HepG2 (cell line): ENCODE measurements around the gene UBFD1. TPM values are rescaled to one million over a fixed set of nuclear protein-coding genes. Genes with fewer than 3 reads are reported as not detected.

Source experiments
- DZIP1 ChIP-seq: sonication (generic); formaldehyde crosslinking; IDR thresholded peaks from 2 replicates; pipeline ENCODE4 v1.5.0; 2020; ENCODE audit warnings: mild to moderate bottlenecking, missing genetic modification reagents
- FOXA1 ChIP-seq, 2 experiments: fragments of 450-650 bp in 1 of 2; sonication (generic) in 1 of 2; formaldehyde crosslinking in 1 of 2; IDR thresholded peaks; 2 replicates each; pipeline versions ENCODE4 v1.4.0 to v1.6.1; 2016 to 2020; ENCODE audit warnings: missing genetic modification reagents in 1 of 2
- FOXM1 ChIP-seq: sonication (generic); formaldehyde crosslinking; IDR thresholded peaks from 2 replicates; pipeline ENCODE4 v1.5.0; 2020; ENCODE audit warnings: missing genetic modification reagents
- GLI4 ChIP-seq: sonication (generic); formaldehyde crosslinking; IDR thresholded peaks from 2 replicates; pipeline ENCODE4 v1.5.1; 2020; ENCODE audit warnings: missing genetic modification reagents, mild to moderate bottlenecking, moderate library complexity, borderline replicate concordance
- HNRNPUL1 ChIP-seq: fragments of 200-400 bp; formaldehyde crosslinking; IDR thresholded peaks from 2 replicates; pipeline ENCODE4 v1.6.1; 2017; ENCODE audit warnings: low read depth, mild to moderate bottlenecking, low read length, moderate library complexity
- MYPOP ChIP-seq: sonication (generic); formaldehyde crosslinking; IDR thresholded peaks from 2 replicates; pipeline ENCODE4 v1.8.1; 2023; ENCODE audit warnings: mild to moderate bottlenecking, moderate library complexity, missing genetic modification reagents
- NR2F2 ChIP-seq: IDR thresholded peaks from 2 replicates; pipeline ENCODE4 v1.6.1; 2012; ENCODE audit warnings: low read depth, inconsistent platforms, borderline replicate concordance
- PCBP2 ChIP-seq: fragments of 200-400 bp; formaldehyde crosslinking; optimal IDR thresholded peaks from 2 replicates; pipeline ENCODE3; 2018; ENCODE audit warnings: low read length, low read depth; ENCODE audit not compliant: poor library complexity, severe bottlenecking
- PHF21A ChIP-seq: sonication (generic); formaldehyde crosslinking; IDR thresholded peaks from 2 replicates; pipeline ENCODE4 v1.5.0; 2020; ENCODE audit warnings: mild to moderate bottlenecking, missing genetic modification reagents
- SP140L ChIP-seq: sonication (generic); formaldehyde crosslinking; IDR thresholded peaks from 2 replicates; pipeline ENCODE4 v1.4.0; 2020; ENCODE audit warnings: missing genetic modification reagents, borderline replicate concordance
- ZBTB46 ChIP-seq: sonication (generic); formaldehyde crosslinking; IDR thresholded peaks from 2 replicates; pipeline ENCODE4 v1.4.0; 2020; ENCODE audit warnings: mild to moderate bottlenecking, missing genetic modification reagents, borderline replicate concordance
- ZFP90 ChIP-seq: sonication (generic); formaldehyde crosslinking; IDR thresholded peaks from 2 replicates; pipeline ENCODE4 v1.8.0; 2022; ENCODE audit warnings: missing genetic modification reagents, mild to moderate bottlenecking, inconsistent platforms, borderline replicate concordance
- ZIK1 ChIP-seq: sonication (generic); formaldehyde crosslinking; IDR thresholded peaks from 2 replicates; pipeline ENCODE4 v1.5.0; 2020; ENCODE audit warnings: mild to moderate bottlenecking, low read depth, missing genetic modification reagents, borderline replicate concordance
- ZNF280B ChIP-seq: sonication (generic); formaldehyde crosslinking; IDR thresholded peaks from 2 replicates; pipeline ENCODE4 v1.5.0; 2020; ENCODE audit warnings: missing genetic modification reagents, mild to moderate bottlenecking, borderline replicate concordance
- ZNF431 ChIP-seq: sonication (generic); formaldehyde crosslinking; IDR thresholded peaks from 2 replicates; pipeline ENCODE4 v1.9.0; 2022; ENCODE audit warnings: missing genetic modification reagents, low read depth, mild to moderate bottlenecking, borderline replicate concordance
- ZNF501 ChIP-seq: sonication (generic); formaldehyde crosslinking; IDR thresholded peaks from 2 replicates; pipeline ENCODE4 v1.5.1; 2020; ENCODE audit warnings: mild to moderate bottlenecking, moderate library complexity, missing genetic modification reagents
- ZNF781 ChIP-seq: sonication (generic); formaldehyde crosslinking; IDR thresholded peaks from 2 replicates; pipeline ENCODE4 v1.5.1; 2020; ENCODE audit warnings: borderline replicate concordance, mild to moderate bottlenecking, missing genetic modification reagents; ENCODE audit errors: not compliant biosample characterization
- ZUFSP ChIP-seq: sonication (generic); formaldehyde crosslinking; IDR thresholded peaks from 2 replicates; pipeline ENCODE4 v1.9.0; 2021; ENCODE audit warnings: missing genetic modification reagents, mild to moderate bottlenecking, borderline replicate concordance
- polyA plus RNA-seq, 8 experiments: library from polyadenylated mRNA; depleted of rRNA in 3 of 8; stranded (reverse) in 7 of 8; unstranded in 1 of 8; fragments of >200 nt; fragmentation: Illumina TruSeq in 4 of 8; extraction: Trizol in 4 of 8; gene quantifications; 2 replicates each; pipeline versions ENCODE4 v1.2.1 to v1.2.3, GENCODE V29; 2011 to 2016; ENCODE audit warnings: low read depth in 4 of 8, missing spikeins in 1 of 8, mixed read lengths in 1 of 8; ENCODE audit not compliant: insufficient read depth in 1 of 8
- total RNA-seq, 5 experiments: library from RNA; depleted of rRNA; stranded (reverse); fragments of >200 nt; fragmentation: Illumina TruSeq; extraction: Trizol; gene quantifications; 2 replicates each; pipeline ENCODE4 v1.2.3, GENCODE V29; 2016; ENCODE audit warnings: low read depth in 1 of 5

The UBFD1 gene
- total and polyA plus RNA-seq, 2 of the 13 experiments (the other 11 are each of a cell fraction or from before 2014, with no cell fraction given): 100 to 111 TPM

GRCh38 chr16:23510164-23510914 is 47.2 kb upstream of the UBFD1 start, which contains the start of gene GGA2 (continued):
- TF ChIP-seq ZNF781 (CRISPR knock-in tag): peak; percentile 72
- no peak for TF ChIP-seq HNRNPUL1
- TF ChIP-seq ZBTB46 (CRISPR knock-in tag): peak; percentile 90; the same call in 1 of the 2 replicates
- TF ChIP-seq MYPOP (CRISPR knock-in tag): peak; percentile 99
- TF ChIP-seq PCBP2: no peak
- no peak for TF ChIP-seq ZUFSP (CRISPR knock-in tag)
- TF ChIP-seq ZNF501 (CRISPR knock-in tag): peak; percentile 76
- TF ChIP-seq FOXA1 (IDR thresholded peaks at IDR 0.05): no peak
- peak; percentile 39; the same call in 1 of the 2 replicates for TF ChIP-seq FOXA1 (CRISPR knock-in tag; IDR thresholded peaks at IDR 0.05)
- no peak for TF ChIP-seq NR2F2
- peak; percentile 99 for TF ChIP-seq ZIK1 (CRISPR knock-in tag)
- no peak for TF ChIP-seq PHF21A
- TF ChIP-seq ZNF431: peak; percentile 97
- TF ChIP-seq SP140L: no peak; the same call in 1 of the 2 replicates
- peak; percentile 66; the same call in 1 of the 2 replicates for TF ChIP-seq DZIP1 (CRISPR knock-in tag)
- peak; percentile 73 for TF ChIP-seq GLI4 (CRISPR knock-in tag)
- peak; percentile 88 for TF ChIP-seq ZFP90 (CRISPR knock-in tag)
- TF ChIP-seq FOXM1 (CRISPR knock-in tag): peak; percentile 85
- peak; percentile 52 for TF ChIP-seq ZNF280B (CRISPR knock-in tag)
